OCI-LY7 (cell line): ENCODE results near the gene FBXL16. TPM values are rescaled to one million over a fixed set of nuclear protein-coding genes. Genes with fewer than 3 reads are reported as not detected.
A peak's percentile ranks its signal among the peaks of the same experiment; 100 is the strongest.
"Not testable (repeated sequence)": the region's sequence is repeated elsewhere in the genome, so short reads cannot be mapped to it uniquely, and the experiment has no call there.

Source experiments
- BruUV-seq: library from RNA; stranded (reverse); fragments of 400-500 nt; replicated peaks from 2 replicates; lab custom pipeline; 2021; lab: Mats Ljungman, UMichigan
- CTCF ChIA-PET: fragments of 300-600 bp; sonication (Branson Sonifier 250); formaldehyde crosslinking; loops from one replicate; lab custom pipeline; 2022; ENCODE audit warnings: antibody characterized with exemption; ENCODE audit not compliant: unreplicated experiment; lab: Charles Lee
- POLR2A ChIA-PET: fragments of 300-600 bp; sonication (Branson Sonifier 250); formaldehyde crosslinking; loops from one replicate; lab custom pipeline; 2022; ENCODE audit warnings: antibody characterized with exemption; lab: Charles Lee
- DNase-seq: peaks from one replicate; pipeline ENCODE4 v3.0.0-alpha.2; 2015; ENCODE audit warnings: low spot score
- H2AFZ ChIP-seq: fragments of 200-600 bp; sonication (generic), shearing (Covaris generic); 2 replicates; pipeline ENCODE4 v1.6.1; 2014; ENCODE audit warnings: mild to moderate bottlenecking, antibody characterized with exemption, low read length, moderate library complexity
- H3K27ac ChIP-seq: fragments of 200-600 bp; sonication (generic); 2 replicates; pipeline ENCODE4 v1.5.1; 2014; ENCODE audit warnings: mixed run types, low read depth, mild to moderate bottlenecking, moderate library complexity, low read length, inconsistent platforms; ENCODE audit not compliant: poor library complexity, severe bottlenecking
- H3K36me3 ChIP-seq: fragments of 200-600 bp; sonication (generic); 2 replicates; pipeline ENCODE4 v1.6.1; 2014; ENCODE audit warnings: mild to moderate bottlenecking, antibody characterized with exemption, low read length, moderate library complexity, mixed read lengths; ENCODE audit not compliant: insufficient read depth
- H3K4me1 ChIP-seq: fragments of 200-600 bp; sonication (generic); 2 replicates; pipeline ENCODE4 v1.5.1; 2014; ENCODE audit warnings: mild to moderate bottlenecking, low read length; ENCODE audit not compliant: insufficient read depth, poor library complexity, severe bottlenecking
- H3K4me2 ChIP-seq: fragments of 200-600 bp; sonication (generic); 2 replicates; pipeline ENCODE4 v1.6.1; 2014; ENCODE audit warnings: mild to moderate bottlenecking, low read length
- H3K4me3 ChIP-seq: fragments of 200-600 bp; sonication (generic); 2 replicates; pipeline ENCODE4 v1.5.1; 2014; ENCODE audit warnings: mild to moderate bottlenecking, low read depth, low read length; ENCODE audit not compliant: poor library complexity, severe bottlenecking
- H3K79me2 ChIP-seq: fragments of 200-600 bp; sonication (generic); 2 replicates; pipeline ENCODE4 v1.6.1; 2016; ENCODE audit warnings: low read depth, mild to moderate bottlenecking, low read length, moderate library complexity, mixed read lengths; ENCODE audit not compliant: insufficient read depth
- H3K9me2 ChIP-seq: fragments of 200-600 bp; sonication (generic); 2 replicates; pipeline ENCODE4 v1.6.1; 2016; ENCODE audit warnings: mild to moderate bottlenecking, low read length, mixed read lengths; ENCODE audit not compliant: insufficient read depth
- H3K9me3 ChIP-seq: fragments of 200-600 bp; sonication (generic); 2 replicates; pipeline ENCODE4 v1.6.1; 2014; ENCODE audit warnings: mild to moderate bottlenecking, mixed run types, low read length, mixed read lengths
- H4K20me1 ChIP-seq: fragments of 200-600 bp; sonication (generic); 2 replicates; pipeline ENCODE4 v1.6.1; 2014; ENCODE audit warnings: mild to moderate bottlenecking, antibody characterized with exemption, low read length, moderate library complexity, mixed read lengths; ENCODE audit not compliant: insufficient read depth
- CTCF ChIP-seq: fragments of 200-600 bp; sonication (generic); conservative IDR thresholded peaks from 2 replicates; pipeline ENCODE4 v1.5.1; 2014; ENCODE audit warnings: mild to moderate bottlenecking, antibody characterized with exemption, low read length, moderate library complexity, mixed read lengths
- EZH2phosphoT487 ChIP-seq: fragments of 200-600 bp; sonication (generic); IDR thresholded peaks from 2 replicates; pipeline ENCODE4 v1.6.1; 2018; ENCODE audit warnings: low read depth, borderline replicate concordance, mild to moderate bottlenecking, mixed run types, antibody characterized with exemption, low read length, moderate library complexity, mixed read lengths
- intact Hi-C: fragments of 100-400 bp; cut with micrococcal nuclease; formaldehyde crosslinking; loops from one replicate; pipeline ENCODE4 v1.10.0; 2022; ENCODE audit not compliant: unreplicated experiment
- total RNA-seq, 2 experiments: library from RNA; depleted of rRNA in 1 of 2; stranded (reverse); fragments of >200 nt in 1 of 2; shearing (Covaris generic) in 1 of 2; gene quantifications; 2 replicates each; pipeline ENCODE4 v1.2.3, GENCODE V29; 2014 to 2022

The FBXL16 gene
- total RNA-seq, 2 experiments from 2014 or later, result 0.16 to 0.42 TPM

DNA sequence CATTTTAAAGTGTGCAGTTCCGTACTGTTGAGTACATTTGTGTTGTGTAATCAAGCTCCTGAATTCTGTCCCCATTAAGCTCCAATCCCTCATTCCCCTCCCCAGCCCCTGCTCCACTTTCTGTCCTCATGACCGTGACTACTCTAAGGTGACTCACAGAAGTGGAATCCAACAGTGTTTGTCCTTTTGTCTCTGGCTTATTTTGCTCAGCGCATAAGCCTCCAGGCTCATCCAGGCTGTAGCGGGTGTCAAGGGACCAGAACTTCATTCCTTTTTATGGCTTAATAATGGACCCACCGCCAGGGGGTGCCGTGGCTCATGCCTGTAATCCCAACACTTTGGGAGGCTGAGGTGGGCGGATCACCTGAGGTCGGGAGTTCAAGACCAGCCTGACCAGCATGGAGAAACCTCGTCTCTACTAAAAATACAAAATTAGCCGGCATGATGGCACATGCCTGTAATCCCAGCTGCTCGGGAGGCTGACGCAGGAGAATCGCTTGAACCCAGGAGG is 7.2 kb upstream of the FBXL16 start:
- H3K79me2 ChIP-seq, H3K36me3 ChIP-seq, BruUV-seq, H3K4me2 ChIP-seq, intact Hi-C loops, H3K9me3 ChIP-seq, H3K4me3 ChIP-seq, H3K27ac ChIP-seq, H2AFZ ChIP-seq, H4K20me1 ChIP-seq, H3K9me2 ChIP-seq: not testable (repeated sequence)
- peaks cover 17% of the 10 kb centered on the region for H3K4me1 ChIP-seq
- TF ChIP-seq CTCF, result peak; percentile 73
- peak; percentile 67 for DNase-seq
- CTCF ChIA-PET, result interaction anchor here (0.6 kb wide), 1 partner anchor 15 kb away, joined by 3 read pairs; no protein-coding TSS in a partner anchor
- POLR2A ChIA-PET, result interaction anchor here (0.7 to 1.0 kb wide), 2 partner anchors 9 to 27 kb away, joined by 3 to 6 read pairs; no protein-coding TSS in a partner anchor

DNA sequence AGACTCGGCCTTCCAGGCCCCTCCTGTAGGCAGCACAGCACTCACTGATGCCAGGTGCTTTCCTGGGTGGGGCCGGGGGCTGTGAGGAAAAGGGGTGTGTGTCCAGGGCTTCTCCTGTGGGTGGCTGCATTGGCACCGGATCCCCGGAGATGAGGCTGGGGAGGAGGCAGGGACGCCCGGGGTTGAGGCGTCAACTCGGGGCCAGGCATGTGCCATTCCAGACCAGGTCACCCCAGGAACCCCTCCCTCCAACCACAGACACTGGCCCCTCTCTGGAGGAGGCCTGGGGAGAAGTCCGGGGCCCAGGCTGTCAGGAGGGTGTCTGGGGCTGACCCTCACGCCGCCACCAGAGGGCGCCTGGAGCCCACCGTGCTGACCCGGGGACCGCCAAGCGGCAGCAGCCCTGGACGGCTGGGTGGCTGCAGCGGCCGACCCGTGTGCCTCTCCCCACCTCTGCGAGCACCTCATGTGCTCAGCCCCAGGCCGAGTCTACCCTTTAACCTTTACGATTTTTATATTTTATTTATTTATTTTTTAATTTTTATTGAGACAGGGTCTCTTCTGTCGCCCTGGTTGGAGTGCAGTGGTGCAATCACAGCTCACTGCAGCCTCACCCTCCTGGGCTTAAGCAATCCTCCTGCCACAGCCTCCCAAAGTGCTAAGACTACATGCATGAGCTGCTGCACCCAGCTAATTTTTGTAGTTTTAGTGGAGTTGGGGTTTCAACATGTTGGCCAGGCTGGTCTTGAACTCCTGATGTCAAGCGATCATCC is 6.1 kb upstream of the FBXL16 start:
- ChIA-PET POLR2A (interaction anchor here (0.7 to 1.0 kb wide), 2 partner anchors 10 to 28 kb away, joined by 3 to 6 read pairs; no protein-coding TSS in a partner anchor), CTCF (interaction anchor here (0.6 kb wide), 1 partner anchor 19 kb away, joined by 4 read pairs; no protein-coding TSS in a partner anchor)
- intact Hi-C loops, result loop anchor here (1.0 kb wide), 1 partner anchor 74 kb away; no protein-coding TSS in a partner anchor
- Histone ChIP-seq H4K20me1 (no peaks in the 10 kb centered on the region), H3K36me3 (no peaks in the 10 kb centered on the region), H3K4me2 (no peak overlapping the region), H3K4me1 (peaks cover 17% of the 10 kb centered on the region), H3K4me3 (no peak overlapping the region), H3K79me2 (no peaks in the 10 kb centered on the region), H3K27ac (no peak overlapping the region), H2AFZ (no peak overlapping the region), H3K9me2 (no peaks in the 10 kb centered on the region), H3K9me3 (no peaks in the 10 kb centered on the region)
- peak; percentile 82 for DNase-seq
- BruUV-seq, result no TSS peak
- peak; percentile 84 for TF ChIP-seq CTCF
- no peak for TF ChIP-seq EZH2phosphoT487

GRCh38 chr16:711084-711483 is 5.5 kb upstream of the FBXL16 start:
- Histone ChIP-seq H3K36me3 (no peaks in the 10 kb centered on the region), H3K9me3 (no peaks in the 10 kb centered on the region), H3K4me1 (peaks cover 12% of the 10 kb centered on the region), H3K79me2 (no peaks in the 10 kb centered on the region), H3K9me2 (no peaks in the 10 kb centered on the region), H3K27ac (no peak overlapping the region), H4K20me1 (no peaks in the 10 kb centered on the region), H3K4me3 (no peak overlapping the region), H3K4me2 (no peak overlapping the region), H2AFZ (no peak overlapping the region)
- CTCF ChIA-PET, result no interaction called here
- intact Hi-C loops, result loop anchor here (1.0 kb wide), 1 partner anchor 74 kb away; no protein-coding TSS in a partner anchor
- POLR2A ChIA-PET, result no interaction called here
- no peak for DNase-seq
- BruUV-seq, result no TSS peak
- TF ChIP-seq CTCF (no peak), EZH2phosphoT487 (no peak)
